Natural killer cell (primary cell): Measurements from ENCODE around the gene EXOC3L1. TPM values are rescaled to one million over a fixed set of nuclear protein-coding genes. Genes with fewer than 3 reads are reported as not detected.

ENCODE experiments used
- ATAC-seq, 3 donors: fragments of 150-1000 bp in 2 of 3; fragments of 200-7000 bp in 1 of 3; cut with Tn5 transposase; 1 replicate in 1 of 3; 2 replicates in 2 of 3; pipeline ENCODE4 v1.10.0; 2021; ENCODE audit warnings: mild to moderate bottlenecking in 2 of 3, moderate library complexity in 2 of 3
- DNase-seq, 2 donors: peaks; one replicate each; pipeline versions ENCODE4 v3.0.0 to v3.0.0-alpha.2; 2013 to 2021; ENCODE audit warnings: mixed read lengths in 1 of 2
- H3K27ac ChIP-seq: one replicate; pipeline ENCODE4 v1.5.1; 2013; ENCODE audit warnings: mild to moderate bottlenecking, low read length
- H3K27me3 ChIP-seq: one replicate; pipeline ENCODE4 v1.6.1; 2013; ENCODE audit warnings: low read length; ENCODE audit not compliant: control insufficient read depth, insufficient read depth
- H3K36me3 ChIP-seq: one replicate; pipeline ENCODE4 v1.6.1; 2013; ENCODE audit warnings: low read length; ENCODE audit not compliant: control insufficient read depth, insufficient read depth
- H3K4me1 ChIP-seq: one replicate; pipeline ENCODE4 v1.6.1; 2013; ENCODE audit warnings: low read length; ENCODE audit not compliant: control insufficient read depth, insufficient read depth
- H3K4me3 ChIP-seq: one replicate; pipeline ENCODE4 v1.5.1; 2013; ENCODE audit warnings: low read length
- H3K9me3 ChIP-seq: one replicate; pipeline ENCODE4 v1.6.1; 2013; ENCODE audit warnings: low read length; ENCODE audit not compliant: control insufficient read depth, insufficient read depth
- H3K27ac Mint-ChIP-seq, 2 donors: one replicate each; pipeline ENCODE4 v1.8.0; 2022; ENCODE audit warnings: mild to moderate bottlenecking in 2 of 2, mixed read lengths in 2 of 2, moderate library complexity in 1 of 2
- H3K27me3 Mint-ChIP-seq, 2 donors: one replicate each; pipeline ENCODE4 v1.8.0; 2022; ENCODE audit warnings: low read depth in 2 of 2, mixed read lengths in 2 of 2
- H3K36me3 Mint-ChIP-seq: one replicate; pipeline ENCODE4 v1.8.0; 2022; ENCODE audit warnings: mixed read lengths
- H3K4me1 Mint-ChIP-seq, 2 donors: one replicate each; pipeline ENCODE4 v1.8.0; 2022; ENCODE audit warnings: mixed read lengths in 2 of 2
- H3K4me3 Mint-ChIP-seq: one replicate; pipeline ENCODE4 v1.8.0; 2022; ENCODE audit warnings: mild to moderate bottlenecking, moderate library complexity, mixed read lengths
- H3K9me3 Mint-ChIP-seq, 2 donors: one replicate each; pipeline ENCODE4 v1.8.0; 2022; ENCODE audit warnings: mixed read lengths in 2 of 2
- CTCF ChIP-seq: fragments of 200-600 bp; IDR thresholded peaks from one replicate; pipeline ENCODE4 v1.8.0; 2022; ENCODE audit warnings: antibody characterized with exemption
- WGBS: methylation state at CpG from one replicate; pipeline ENCODE4 v1.1.7; 2013; ENCODE audit warnings: missing lambda C conversion rate; ENCODE audit not compliant: insufficient coverage; 5-methylcytosine and 5-hydroxymethylcytosine counted together
- intact Hi-C: fragments of 100-400 bp; cut with micrococcal nuclease; formaldehyde crosslinking; loops from one replicate; pipeline ENCODE4 v1.14.2; 2022
- total RNA-seq, 4 donors: library from RNA; stranded (reverse); fragments of 120-200 nt in 1 of 4; gene quantifications; one replicate each; pipeline versions ENCODE4 v1.2.3 to v1.2.4, GENCODE V29; 2013 to 2022

EXOC3L1 gene
- total RNA-seq, 3 donors from 2014 or later (not counting 1 experiment from before 2014, with no cell fraction given): not detected

- TF ChIP-seq CTCF: no peak
- H3K4me3 ChIP-seq: peak overlapping the region; percentile 63
- H3K36me3 ChIP-seq: no peaks in the 10 kb centered on the region
- peaks cover 2% of the 10 kb centered on the region for H3K27me3 ChIP-seq
- H3K27ac Mint-ChIP-seq: no peak overlapping the region
- H3K4me1 Mint-ChIP-seq: peaks cover 8 to 19% of the 10 kb centered on the region in 2 donors
- no peaks in the 10 kb centered on the region for H3K9me3 ChIP-seq
- no peak overlapping the region for H3K4me3 Mint-ChIP-seq
- intact Hi-C loops: loop anchor here (1.0 to 2.0 kb wide), 3 partner anchors 9 to 64 kb away; partner anchors contain the start of genes E2F4, FBXL8, FHOD1 and TRADD
- H3K9me3 Mint-ChIP-seq: no peaks in the 10 kb centered on the region
- DNase-seq: no peak
- peaks cover 0 to 8% of the 10 kb centered on the region in 2 donors for H3K27me3 Mint-ChIP-seq
- 15% methylated on average over 9 of the region's 11 CpGs for WGBS
- H3K36me3 Mint-ChIP-seq: no peaks in the 10 kb centered on the region
- no peak for ATAC-seq
- H3K4me1 ChIP-seq: peaks cover 29% of the 10 kb centered on the region
- H3K27ac ChIP-seq: peak overlapping the region; percentile 79
Measured at GRCh38 chr16:67183284-67183626, 6.7 kb downstream of the EXOC3L1 start.

GRCh38 chr16:67182288-67182687 is 7.6 kb downstream of the EXOC3L1 start:
- no peaks in the 10 kb centered on the region for H3K36me3 Mint-ChIP-seq
- 83% methylated on average over 2 of the region's 2 CpGs for WGBS
- no peak overlapping the region for H3K27ac ChIP-seq
- no peak for ATAC-seq
- DNase-seq: no peak
- no peak overlapping the region for H3K27ac Mint-ChIP-seq
- TF ChIP-seq CTCF: no peak
- H3K4me1 ChIP-seq: peaks cover 37% of the 10 kb centered on the region
- H3K9me3 Mint-ChIP-seq: no peaks in the 10 kb centered on the region
- peaks cover 13 to 26% of the 10 kb centered on the region in 2 donors for H3K4me1 Mint-ChIP-seq
- peaks cover 2% of the 10 kb centered on the region for H3K27me3 ChIP-seq
- no peaks in the 10 kb centered on the region for H3K9me3 ChIP-seq
- H3K4me3 Mint-ChIP-seq: no peak overlapping the region
- intact Hi-C loops: loop anchor here (2.0 kb wide), 1 partner anchor 65 kb away; the partner anchor contains the start of gene FHOD1
- no peaks in the 10 kb centered on the region for H3K36me3 ChIP-seq
- peaks cover 0 to 8% of the 10 kb centered on the region in 2 donors for H3K27me3 Mint-ChIP-seq
- no peak overlapping the region for H3K4me3 ChIP-seq

DNA sequence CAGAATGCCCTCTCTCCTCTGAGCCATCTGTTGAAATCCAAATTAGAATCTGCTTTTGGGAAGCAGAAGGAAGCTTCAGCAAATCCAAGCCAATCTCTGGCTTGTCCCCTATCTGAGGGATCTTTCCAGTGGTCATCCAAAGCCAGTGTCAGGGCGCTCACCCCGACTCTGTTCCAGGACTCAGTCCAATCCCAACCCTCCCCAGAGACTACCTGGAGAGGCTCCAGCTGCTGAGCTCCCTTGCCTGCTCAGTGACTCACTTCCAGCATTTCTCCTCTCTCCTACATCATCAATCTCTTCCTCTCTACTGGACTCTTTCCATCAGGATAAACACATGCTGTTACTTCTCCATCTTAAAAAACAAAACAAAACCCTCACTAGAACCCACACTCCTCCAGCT is 8.6 kb downstream of the EXOC3L1 start:
- no peak for DNase-seq
- Histone ChIP-seq H3K4me1 (peaks cover 37% of the 10 kb centered on the region), H3K9me3 (no peaks in the 10 kb centered on the region), H3K27ac (no peak overlapping the region), H3K4me3 (no peak overlapping the region), H3K36me3 (no peaks in the 10 kb centered on the region), H3K27me3 (peaks cover 1% of the 10 kb centered on the region)
- H3K4me3 Mint-ChIP-seq: no peak overlapping the region
- peaks cover 13 to 27% of the 10 kb centered on the region in 2 donors for H3K4me1 Mint-ChIP-seq
- H3K36me3 Mint-ChIP-seq: no peaks in the 10 kb centered on the region
- H3K9me3 Mint-ChIP-seq: no peaks in the 10 kb centered on the region
- no peak overlapping the region for H3K27ac Mint-ChIP-seq
- 99% methylated on average over 2 of the region's 2 CpGs for WGBS
- intact Hi-C loops: no loop called here
- ATAC-seq: no peak
- H3K27me3 Mint-ChIP-seq: peaks cover 0 to 8% of the 10 kb centered on the region in 2 donors
- TF ChIP-seq CTCF: no peak

GRCh38 chr16:67180166-67180565 is 9.8 kb downstream of the EXOC3L1 start:
- 94% methylated on average over 16 of the region's 16 CpGs for WGBS
- H3K4me3 ChIP-seq: no peak overlapping the region
- Mint-ChIP-seq H3K4me3 (no peak overlapping the region), H3K36me3 (no peaks in the 10 kb centered on the region), H3K27me3 (peaks cover 0 to 4% of the 10 kb centered on the region in 2 donors), H3K27ac (no peak overlapping the region), H3K4me1 (peaks cover 8 to 30% of the 10 kb centered on the region in 2 donors), H3K9me3 (no peaks in the 10 kb centered on the region)
- no peak for DNase-seq
- peaks cover 32% of the 10 kb centered on the region for H3K4me1 ChIP-seq
- no peak for ATAC-seq
- H3K36me3 ChIP-seq: no peaks in the 10 kb centered on the region
- H3K27me3 ChIP-seq: no peaks in the 10 kb centered on the region
- no peak for TF ChIP-seq CTCF
- H3K9me3 ChIP-seq: no peaks in the 10 kb centered on the region
- H3K27ac ChIP-seq: no peak overlapping the region
- intact Hi-C loops: no loop called here
